HCT116 (cell line): ENCODE measurements around the gene POU3F1. TPM values are rescaled to one million over a fixed set of nuclear protein-coding genes. Genes with fewer than 3 reads are reported as not detected.

ENCODE experiments used
- ATAC-seq: fragments of 200-7000 bp; cut with Tn5 transposase; 2 replicates; pipeline ENCODE4 v1.9.1; 2020; ENCODE audit warnings: mild to moderate bottlenecking, moderate library complexity
- BruUV-seq: library from RNA; stranded (reverse); fragments of 400-500 nt; replicated peaks from 2 replicates; lab custom pipeline; 2021; lab: Mats Ljungman, UMichigan
- CTCF ChIA-PET: fragments of 300-600 bp; sonication (Branson Sonifier 250); formaldehyde crosslinking; loops from one replicate; lab custom pipeline; 2021; ENCODE audit warnings: antibody characterized with exemption; lab: Charles Lee
- POLR2A ChIA-PET: fragments of 300-600, 350-600 bp; sonication (Branson Sonifier 250); formaldehyde crosslinking; loops from one replicate; lab custom pipeline; 2021; ENCODE audit warnings: antibody characterized with exemption; lab: Charles Lee
- RAD21 ChIA-PET, 2 experiments: fragments of 300-600 bp; sonication (Branson Sonifier 250); formaldehyde crosslinking; loops; one replicate each; lab custom pipeline; 2023; ENCODE audit warnings: low total read pairs in 2 of 2; ENCODE audit not compliant: uncharacterized antibody in 2 of 2, unreplicated experiment in 2 of 2, low non-redundant PET in 1 of 2; lab: Charles Lee
- DNase-seq: peaks from one replicate; pipeline ENCODE4 v3.0.0-alpha.2; 2010; ENCODE audit warnings: low read depth, low spot score
- H2AFZ ChIP-seq: fragments of 200-600 bp; shearing (Covaris generic), sonication (generic); 2 replicates; pipeline ENCODE4 v1.6.1; 2017; ENCODE audit warnings: low read depth, mixed run types, mixed read lengths, antibody characterized with exemption, low read length; ENCODE audit not compliant: poor library complexity, severe bottlenecking
- H3K27ac ChIP-seq: 2 replicates; pipeline ENCODE4 v1.5.1; 2012; ENCODE audit warnings: low read depth, low read length
- H3K27me3 ChIP-seq: fragments of 200-600 bp; sonication (generic); 2 replicates; pipeline ENCODE4 v1.6.1; 2016; ENCODE audit warnings: mixed run types, low read length, mixed read lengths; ENCODE audit not compliant: insufficient read depth
- H3K36me3 ChIP-seq, 2 experiments: fragments of 200-500 bp in 1 of 2; fragments of 200-600 bp in 1 of 2; sonication (Bioruptor generic) in 1 of 2; sonication (generic) in 1 of 2; 2 replicates each; pipeline versions ENCODE4 v1.5.1 to v1.6.1; 2014 to 2016; ENCODE audit warnings: low read length in 2 of 2, inconsistent platforms in 1 of 2, mixed read lengths in 1 of 2, mixed run types in 1 of 2; ENCODE audit not compliant: insufficient read depth in 2 of 2, control insufficient read depth in 1 of 2
- H3K4me1 ChIP-seq, 2 experiments: fragments of 200-600 bp in 1 of 2; sonication (generic) in 1 of 2; 2 replicates each; pipeline versions ENCODE4 v1.5.1 to v1.6.1; 2012 to 2017; ENCODE audit warnings: low read length in 2 of 2, inconsistent platforms in 1 of 2, mild to moderate bottlenecking in 1 of 2, mixed read lengths in 1 of 2, mixed run types in 1 of 2, moderate library complexity in 1 of 2; ENCODE audit not compliant: insufficient read depth in 2 of 2, control insufficient read depth in 1 of 2
- H3K4me2 ChIP-seq: fragments of 200-600 bp; sonication (generic); 2 replicates; pipeline ENCODE4 v1.6.1; 2017; ENCODE audit warnings: mixed run types, low read length, mixed read lengths
- H3K4me3 ChIP-seq, 2 experiments: fragments of 200-600 bp in 1 of 2; sonication (generic) in 1 of 2; replicated peaks in 1 of 2; 2 replicates each; pipeline ENCODE4 v1.5.1; 2011 to 2016; ENCODE audit warnings: low read length in 2 of 2, control low read depth in 1 of 2, low read depth in 1 of 2, mild to moderate bottlenecking in 1 of 2, mixed read lengths in 1 of 2, mixed run types in 1 of 2
- H3K79me2 ChIP-seq: fragments of 200-600 bp; sonication (generic); 2 replicates; pipeline ENCODE4 v1.6.1; 2017; ENCODE audit warnings: mild to moderate bottlenecking, mixed run types, low read length, moderate library complexity, mixed read lengths; ENCODE audit not compliant: insufficient read depth
- H3K9ac ChIP-seq: fragments of 200-600 bp; sonication (generic); 2 replicates; pipeline ENCODE4 v1.6.1; 2016; ENCODE audit warnings: low read length, mixed read lengths
- H3K9me2 ChIP-seq: fragments of 200-600 bp; sonication (generic), shearing (Covaris generic); 2 replicates; pipeline ENCODE4 v1.6.1; 2017; ENCODE audit warnings: mixed run types, mild to moderate bottlenecking, moderate library complexity; ENCODE audit not compliant: insufficient read depth
- H3K9me3 ChIP-seq, 2 experiments: fragments of 200-500 bp in 1 of 2; fragments of 200-600 bp in 1 of 2; sonication (Bioruptor generic) in 1 of 2; sonication (generic) in 1 of 2; 2 replicates each; pipeline ENCODE4 v1.6.1; 2014 to 2017; ENCODE audit warnings: low read length in 2 of 2, mixed read lengths in 2 of 2, inconsistent platforms in 1 of 2, low read depth in 1 of 2, mild to moderate bottlenecking in 1 of 2, mixed run types in 1 of 2, moderate library complexity in 1 of 2; ENCODE audit not compliant: control insufficient read depth in 1 of 2, insufficient read depth in 1 of 2
- H4K20me1 ChIP-seq: fragments of 200-600 bp; sonication (generic), shearing (Covaris generic); 2 replicates; pipeline ENCODE4 v1.6.1; 2017; ENCODE audit warnings: mixed run types, mild to moderate bottlenecking, moderate library complexity; ENCODE audit not compliant: insufficient read depth
- ATF3 ChIP-seq: IDR thresholded peaks from 2 replicates; pipeline ENCODE4 v1.6.1; 2012
- CBX3 ChIP-seq: IDR thresholded peaks from 2 replicates; pipeline ENCODE4 v1.6.1; 2012; ENCODE audit warnings: low read depth
- CEBPB ChIP-seq: IDR thresholded peaks from 2 replicates; pipeline ENCODE4 v1.6.1; 2012; ENCODE audit warnings: low read depth
- CTCF ChIP-seq, 3 experiments: fragments of 200-600 bp in 1 of 3; sonication (generic) in 1 of 3; IDR thresholded peaks in 2 of 3; conservative IDR thresholded peaks in 1 of 3; 2 replicates each; pipeline ENCODE4 v1.5.1; 2012 to 2017; ENCODE audit warnings: low read depth in 2 of 3, low read length in 2 of 3, antibody characterized with exemption in 1 of 3, borderline replicate concordance in 1 of 3, control low read depth in 1 of 3, mild to moderate bottlenecking in 1 of 3, mixed read lengths in 1 of 3, mixed run types in 1 of 3, moderate library complexity in 1 of 3; ENCODE audit not compliant: insufficient read depth in 1 of 3
- ELF1 ChIP-seq: IDR thresholded peaks from 2 replicates; pipeline ENCODE4 v1.6.1; 2012; ENCODE audit warnings: low read depth, borderline replicate concordance
- EZH2 ChIP-seq: fragments of 200-600 bp; sonication (generic); IDR thresholded peaks from 2 replicates; pipeline ENCODE4 v1.6.1; 2017; ENCODE audit warnings: antibody characterized with exemption, mixed run types
- JUND ChIP-seq: IDR thresholded peaks from 2 replicates; pipeline ENCODE4 v1.6.1; 2012
- MAX ChIP-seq: IDR thresholded peaks from 2 replicates; pipeline ENCODE4 v1.6.1; 2012
- POLR2AphosphoS5 ChIP-seq: IDR thresholded peaks from 2 replicates; pipeline ENCODE4 v1.6.1; 2011; ENCODE audit warnings: mild to moderate bottlenecking, low read depth, low read length, moderate library complexity
- RAD21 ChIP-seq: IDR thresholded peaks from 2 replicates; pipeline ENCODE4 v1.6.1; 2012; ENCODE audit warnings: low read depth, mild to moderate bottlenecking
- REST ChIP-seq: IDR thresholded peaks from 2 replicates; pipeline ENCODE4 v1.6.1; 2012; ENCODE audit warnings: low read depth
- SP1 ChIP-seq: IDR thresholded peaks from 2 replicates; pipeline ENCODE4 v1.6.1; 2012; ENCODE audit warnings: low read depth
- SRF ChIP-seq: IDR thresholded peaks from 2 replicates; pipeline ENCODE4 v1.6.1; 2012; ENCODE audit warnings: low read depth
- TCF7L2 ChIP-seq: IDR thresholded peaks from 2 replicates; pipeline ENCODE4 v1.7.0; 2011; ENCODE audit warnings: borderline replicate concordance, inconsistent platforms; ENCODE audit not compliant: insufficient read depth, insufficient read length; ENCODE audit errors: extremely low read depth
- YY1 ChIP-seq: IDR thresholded peaks from 2 replicates; pipeline ENCODE4 v1.6.1; 2011; ENCODE audit warnings: low read length, low read depth, moderate library complexity, mild to moderate bottlenecking; ENCODE audit not compliant: insufficient replicate concordance; ENCODE audit errors: extremely low read depth
- ZBTB33 ChIP-seq: IDR thresholded peaks from 2 replicates; pipeline ENCODE4 v1.6.1; 2011; ENCODE audit warnings: mild to moderate bottlenecking, low read length, moderate library complexity; ENCODE audit not compliant: insufficient replicate concordance; ENCODE audit errors: extremely low read depth
- ZFX ChIP-seq: fragments of 450-650 bp; IDR thresholded peaks from 2 replicates; pipeline ENCODE4 v1.6.1; 2017
- ZNF274 ChIP-seq: fragments of 200-500 bp; sonication (Bioruptor generic); IDR thresholded peaks from 2 replicates; pipeline ENCODE4 v1.6.1; 2014; ENCODE audit warnings: mild to moderate bottlenecking, low read depth, low read length, inconsistent platforms
- intact Hi-C: fragments of 100-400 bp; cut with micrococcal nuclease; formaldehyde crosslinking; loops from 2 replicates; pipeline ENCODE4 v1.10.0; 2022
- total RNA-seq: library from RNA; stranded (reverse); gene quantifications from one replicate; pipeline ENCODE4 v1.2.1, GENCODE V29; 2021; ENCODE audit not compliant: unreplicated experiment

Gene POU3F1
- total RNA-seq, 1 experiment from 2014 or later = not detected

- Histone ChIP-seq H2AFZ (no peak overlapping the region), H3K36me3 (no peaks in the 10 kb centered on the region), H3K27ac (0 out of 2 replicates have a peak overlapping the region, but pooled peaks have one; percentile 4), H3K9me3 (no peaks in the 10 kb centered on the region), H3K9me2 (no peaks in the 10 kb centered on the region), H3K79me2 (no peaks in the 10 kb centered on the region), H3K4me3 (peak overlapping the region; percentile 5 to 34), H3K27me3 (no peaks in the 10 kb centered on the region), H4K20me1 (no peaks in the 10 kb centered on the region), H3K4me1 (peaks cover 12 to 27% of the 10 kb centered on the region in 2 experiments), H3K9ac (peak overlapping the region; percentile 52), H3K4me2 (peak overlapping the region; percentile 74)
- DNase-seq = peak; percentile 64
- ATAC-seq = peak; percentile 95
- ChIA-PET CTCF (no interaction called here), RAD21 (no interaction called here), POLR2A (no interaction called here)
- intact Hi-C loops = no loop called here
- BruUV-seq = no TSS peak
- TF ChIP-seq SRF (peak; percentile 78; the same call in 1 of the 2 replicates), JUND (no peak; the same call in none of the 2 replicates), POLR2AphosphoS5 (no peak; the same call in 1 of the 2 replicates), CEBPB (no peak), ATF3 (no peak), ZNF274 (no peak), CBX3 (0 out of 2 replicates have a peak, but pooled peaks have one; percentile 65), ZBTB33 (no peak), CTCF (IDR thresholded peaks at IDR 0.05 in 2 of 3, conservative IDR thresholded peaks at IDR 0.05 in 1 of 3; ENCODE audit: borderline replicate concordance in 1 of 3, insufficient read depth in 1 of 3, low read depth in 2 of 3, low read length in 2 of 3) (0 out of 6 replicates have a peak, but pooled peaks of 1 of the 3 experiments have one; percentile 3), ELF1 (no peak), SP1 (peak; percentile 53; the same call in 1 of the 2 replicates), ZFX (no peak), TCF7L2 (peak; percentile 39), YY1 (peak; percentile 71), EZH2 (no peak), REST (no peak), MAX (peak; percentile 56; the same call in 1 of the 2 replicates), RAD21 (0 out of 2 replicates have a peak, but pooled peaks have one; percentile 14)
Measured at GRCh38 chr1:38064197-38064903, 17.8 kb upstream of the POU3F1 start.
